Mesothelial cell of epicardium (in vitro differentiated cells): ENCODE measurements around the gene TRUB1. TPM values are rescaled to one million over a fixed set of nuclear protein-coding genes. Genes with fewer than 3 reads are reported as not detected.
A peak's percentile ranks its signal among the peaks of the same experiment; 100 is the strongest.

ENCODE experiments used
- DNase-seq, 2 experiments: peaks; one replicate each; pipeline ENCODE4 v3.0.0; 2021; ENCODE audit warnings: low spot score in 2 of 2; ENCODE audit not compliant: unreplicated experiment in 2 of 2
- H3K27ac Mint-ChIP-seq: 2 replicates; pipeline ENCODE4 v1.8.0; 2021; ENCODE audit warnings: mixed read lengths
- H3K27me3 Mint-ChIP-seq: 2 replicates; pipeline ENCODE4 v1.8.0; 2021; ENCODE audit warnings: low read depth, mixed read lengths
- H3K36me3 Mint-ChIP-seq: 2 replicates; pipeline ENCODE4 v1.8.0; 2021; ENCODE audit warnings: mixed read lengths
- H3K4me1 Mint-ChIP-seq: 2 replicates; pipeline ENCODE4 v1.8.0; 2021; ENCODE audit warnings: mixed read lengths
- H3K4me3 Mint-ChIP-seq: 2 replicates; pipeline ENCODE4 v1.8.0; 2021; ENCODE audit warnings: mild to moderate bottlenecking, moderate library complexity, mixed read lengths
- H3K9me3 Mint-ChIP-seq: 2 replicates; pipeline ENCODE4 v1.8.0; 2021; ENCODE audit warnings: mixed read lengths
- CTCF ChIP-seq: fragments of 200-600 bp; sonication (generic); IDR thresholded peaks from one replicate; pipeline ENCODE4 v1.5.0; 2021; ENCODE audit warnings: antibody characterized with exemption; ENCODE audit not compliant: unreplicated experiment
- total RNA-seq: library from RNA; stranded (reverse); gene quantifications from 3 replicates; pipeline ENCODE4 v1.2.1, GENCODE V29; 2021

Gene TRUB1
- total RNA-seq, 1 donor from 2014 or later, result 23.6 TPM

- Mint-ChIP-seq H3K4me1 (peaks cover 51% of the 10 kb centered on the region), H3K36me3 (peaks cover 1% of the 10 kb centered on the region), H3K9me3 (peaks cover 6% of the 10 kb centered on the region), H3K27me3 (no peaks in the 10 kb centered on the region), H3K4me3 (no peak overlapping the region), H3K27ac (peak overlapping the region; percentile 84)
- DNase-seq, result no peak
- no peak for TF ChIP-seq CTCF
Observed at GRCh38 chr10:114925587-114926586, 12.1 kb upstream of the TRUB1 start.

- H3K27ac Mint-ChIP-seq, result no peak overlapping the region
- DNase-seq, result no peak
- H3K9me3 Mint-ChIP-seq, result peaks cover 6% of the 10 kb centered on the region
- H3K36me3 Mint-ChIP-seq, result peaks cover under 1% of the 10 kb centered on the region
- no peak overlapping the region for H3K4me3 Mint-ChIP-seq
- TF ChIP-seq CTCF, result no peak
- H3K4me1 Mint-ChIP-seq, result peaks cover 34% of the 10 kb centered on the region
- H3K27me3 Mint-ChIP-seq, result no peaks in the 10 kb centered on the region
Observed at GRCh38 chr10:114928818-114929217, 9.2 kb upstream of the TRUB1 start.

DNA sequence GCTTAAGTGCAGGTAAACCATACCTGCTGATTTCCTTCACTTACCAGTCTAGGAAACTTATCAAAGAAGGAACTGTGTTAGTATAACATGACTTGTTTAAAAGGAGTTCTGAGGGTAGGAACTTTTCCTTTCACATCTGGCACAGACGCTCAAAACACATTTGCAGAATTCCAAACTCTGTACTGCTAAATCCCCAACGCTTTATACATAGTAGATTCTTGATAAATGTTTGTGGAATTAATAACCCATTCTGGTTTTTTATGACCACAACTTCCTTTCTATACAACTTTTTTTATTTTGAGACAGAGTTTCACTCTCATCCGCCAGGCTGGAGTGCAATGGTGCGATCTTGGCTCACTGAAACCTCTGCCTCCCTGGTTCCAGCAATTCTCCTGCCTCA is 7.7 kb upstream of the TRUB1 start:
- no peak for TF ChIP-seq CTCF
- Mint-ChIP-seq H3K9me3 (peaks cover 4% of the 10 kb centered on the region), H3K27me3 (no peaks in the 10 kb centered on the region), H3K27ac (no peak overlapping the region), H3K4me3 (no peak overlapping the region), H3K4me1 (peaks cover 30% of the 10 kb centered on the region), H3K36me3 (no peaks in the 10 kb centered on the region)
- no peak for DNase-seq

DNA sequence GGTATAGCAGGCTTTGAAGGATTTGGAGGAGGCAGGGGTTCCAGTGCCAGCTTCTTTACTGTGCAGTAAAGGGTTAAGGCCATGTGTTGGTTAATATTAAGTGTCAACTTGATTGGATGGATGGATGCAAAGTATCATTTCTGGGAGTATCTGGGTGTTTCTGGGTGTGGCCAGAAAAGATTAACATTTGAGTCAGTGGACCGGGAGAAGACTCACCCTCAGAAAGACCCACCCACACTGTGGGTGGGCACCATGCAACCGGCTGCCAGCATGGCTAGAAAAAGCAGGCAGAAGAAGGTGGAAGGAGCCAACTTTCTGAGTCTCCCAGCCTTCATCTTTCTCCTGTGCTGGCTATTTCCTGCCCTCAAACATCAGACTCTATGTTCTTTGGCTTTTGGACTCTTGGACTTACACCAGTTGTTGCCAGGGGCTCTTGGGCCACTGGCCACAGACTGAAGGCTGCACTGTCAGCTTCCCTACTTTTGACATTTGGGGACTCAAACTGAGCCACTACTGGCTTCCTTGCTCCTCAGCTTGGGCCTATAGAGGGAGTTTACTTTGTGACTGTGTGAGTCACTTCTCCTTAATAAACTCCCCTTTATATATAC is 6.8 kb upstream of the TRUB1 start:
- Mint-ChIP-seq H3K9me3 (peaks cover 4% of the 10 kb centered on the region), H3K36me3 (no peaks in the 10 kb centered on the region), H3K4me1 (peaks cover 21% of the 10 kb centered on the region), H3K27ac (no peak overlapping the region), H3K4me3 (no peak overlapping the region), H3K27me3 (no peaks in the 10 kb centered on the region)
- TF ChIP-seq CTCF, result no peak
- DNase-seq, result no peak

DNA sequence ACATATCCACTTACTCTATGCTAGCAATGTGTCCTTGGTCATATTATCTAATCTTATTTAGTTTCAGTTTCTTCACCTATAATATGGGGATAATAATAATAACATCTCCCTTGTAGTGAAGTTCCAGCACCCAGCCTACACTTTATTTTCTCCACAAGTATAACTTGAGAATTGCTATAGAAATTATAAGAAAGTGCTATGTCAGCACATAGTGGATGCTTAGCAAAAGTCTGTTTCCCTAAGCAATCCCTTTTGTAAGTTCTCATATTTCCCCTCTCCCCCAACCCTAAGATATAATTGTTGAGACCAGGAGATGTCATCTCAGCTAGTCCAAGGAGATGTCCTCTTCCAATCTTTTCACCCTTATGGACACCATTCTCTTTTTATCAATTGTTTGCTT is 5.8 kb upstream of the TRUB1 start:
- Mint-ChIP-seq H3K27ac (no peak overlapping the region), H3K9me3 (peaks cover 4% of the 10 kb centered on the region), H3K4me1 (peaks cover 16% of the 10 kb centered on the region), H3K27me3 (no peaks in the 10 kb centered on the region), H3K4me3 (no peak overlapping the region), H3K36me3 (no peaks in the 10 kb centered on the region)
- DNase-seq, result no peak
- no peak for TF ChIP-seq CTCF
